HG02938 (cell line): ENCODE measurements around the gene KSR2.

Experiments
- ATAC-seq: cut with Tn5 transposase; IDR thresholded peaks from one replicate; pipeline ENCODE4 v1.9.1; 2021; ENCODE audit warnings: mild to moderate bottlenecking, moderate library complexity; ENCODE audit not compliant: unreplicated experiment

KSR2 gene

GRCh38 chr12:117589021-117589420 is 379.8 kb downstream of the KSR2 start:
- no peak for ATAC-seq

DNA sequence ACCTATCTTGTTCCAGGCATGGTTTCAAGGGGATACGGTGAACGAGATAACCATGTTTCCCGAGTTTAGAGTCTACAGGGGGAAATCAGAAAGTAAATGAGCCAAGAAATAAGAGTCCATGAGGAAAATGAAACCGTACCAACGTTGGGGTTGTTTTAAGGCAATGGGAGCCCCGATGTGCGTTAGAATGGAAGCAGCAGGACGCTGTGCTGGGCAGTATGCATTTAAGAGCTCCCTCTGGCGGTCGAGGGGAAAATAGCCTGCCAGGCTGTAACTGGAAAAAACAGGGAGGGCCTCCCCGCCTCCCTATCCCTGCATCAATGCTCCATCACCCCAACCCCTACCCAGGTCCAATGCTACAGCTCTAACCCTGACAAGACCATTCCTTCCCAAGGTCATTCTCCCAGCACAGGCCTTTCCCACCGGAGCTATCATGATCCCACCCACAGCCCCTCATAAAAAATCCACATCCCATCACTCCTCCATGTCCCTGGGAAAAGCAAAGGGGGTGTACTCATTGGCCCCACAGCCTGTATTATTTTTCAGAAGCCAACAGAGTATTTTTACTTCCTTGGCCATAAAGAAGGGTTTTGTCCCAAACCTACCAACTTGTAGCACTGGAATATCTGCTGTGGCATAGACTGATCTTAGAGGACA is 381.0 kb downstream of the KSR2 start:
- ATAC-seq = no peak

GRCh38 chr12:117583677-117584225 is 385.0 kb downstream of the KSR2 start:
- ATAC-seq = no peak

- ATAC-seq = no peak
Measured at GRCh38 chr12:117583092-117583491, 385.7 kb downstream of the KSR2 start.

DNA sequence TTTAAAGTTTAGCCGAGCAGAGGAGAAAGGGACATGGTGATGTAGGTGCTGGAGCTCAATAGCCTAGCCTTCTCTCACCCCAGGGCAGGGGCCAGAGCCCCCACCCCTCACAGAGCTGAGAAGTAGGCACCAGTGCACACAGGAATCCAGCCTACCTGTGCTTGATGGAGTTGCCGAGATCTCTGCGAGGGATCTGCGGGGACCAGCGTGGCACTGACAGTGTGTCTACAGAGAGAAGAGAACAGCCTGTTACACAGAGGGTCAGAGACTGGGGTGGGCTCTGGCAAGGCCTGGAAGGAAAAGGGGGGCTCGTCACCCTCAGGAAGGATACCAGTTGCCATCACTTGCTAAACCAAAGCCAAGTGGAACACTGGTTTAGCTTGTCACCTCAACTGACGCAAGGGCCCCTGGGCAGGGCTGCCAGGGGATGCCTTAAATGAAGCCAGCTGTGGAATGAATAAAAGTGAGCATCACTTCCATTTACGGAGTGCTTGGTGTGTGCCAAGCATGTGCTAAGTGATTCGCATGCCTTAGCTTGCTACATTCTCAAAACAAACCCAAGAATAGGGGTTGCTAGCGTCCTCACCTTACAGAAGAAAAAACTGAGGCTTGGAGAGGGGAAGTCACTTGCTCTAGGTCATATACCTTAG is 386.5 kb downstream of the KSR2 start:
- ATAC-seq = no peak

- no peak for ATAC-seq
Measured at GRCh38 chr12:117580718-117581062, 388.1 kb downstream of the KSR2 start.

- no peak for ATAC-seq
Measured at GRCh38 chr12:117580015-117580717, 388.6 kb downstream of the KSR2 start.

DNA sequence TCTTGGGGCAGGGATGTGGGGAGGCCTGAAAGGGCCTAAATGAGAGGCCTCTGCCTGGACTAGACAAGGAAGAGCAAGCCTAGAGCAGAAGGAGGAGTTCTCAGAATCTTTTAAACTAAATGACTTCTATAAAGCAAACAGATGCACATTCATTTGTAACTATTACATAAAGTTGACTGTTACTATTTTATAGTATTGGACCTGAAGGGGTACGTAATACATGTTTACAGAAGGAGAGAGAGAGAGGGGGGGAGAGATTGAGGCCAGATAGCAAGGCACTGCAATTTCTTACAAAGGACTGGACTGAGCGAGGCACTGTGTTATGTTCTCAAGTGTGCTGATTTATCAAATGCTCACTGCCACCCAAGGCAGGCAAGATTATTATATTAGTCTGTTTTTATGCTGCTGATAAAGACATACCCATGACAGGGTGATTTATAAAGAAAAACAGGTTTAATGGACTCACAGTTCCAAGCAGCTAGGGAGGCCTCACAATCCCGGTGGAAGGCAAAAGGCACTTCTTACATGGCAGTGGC is 391.6 kb downstream of the KSR2 start:
- no peak for ATAC-seq

DNA sequence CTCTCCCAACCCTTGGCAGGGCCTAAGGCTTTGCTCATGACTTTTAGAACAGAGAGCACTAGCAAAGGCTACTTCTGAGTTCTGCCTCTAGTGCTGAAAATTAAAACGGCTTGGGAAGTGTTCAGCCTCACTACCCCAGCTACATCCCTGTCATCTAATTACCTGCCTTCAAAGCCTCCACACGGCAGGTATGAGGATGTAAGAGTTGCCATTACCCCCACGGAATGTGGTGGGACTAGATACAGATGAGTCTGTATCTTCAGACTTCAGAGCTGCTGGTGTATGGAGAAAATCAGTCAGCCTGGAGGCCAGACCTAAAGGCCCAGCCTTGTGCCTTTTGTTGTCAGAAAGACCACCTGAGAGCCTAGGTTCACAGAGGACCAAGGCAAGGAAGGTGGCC is 392.7 kb downstream of the KSR2 start:
- ATAC-seq = no peak

- ATAC-seq = no peak
Measured at GRCh38 chr12:117574655-117575054, 394.1 kb downstream of the KSR2 start.

DNA sequence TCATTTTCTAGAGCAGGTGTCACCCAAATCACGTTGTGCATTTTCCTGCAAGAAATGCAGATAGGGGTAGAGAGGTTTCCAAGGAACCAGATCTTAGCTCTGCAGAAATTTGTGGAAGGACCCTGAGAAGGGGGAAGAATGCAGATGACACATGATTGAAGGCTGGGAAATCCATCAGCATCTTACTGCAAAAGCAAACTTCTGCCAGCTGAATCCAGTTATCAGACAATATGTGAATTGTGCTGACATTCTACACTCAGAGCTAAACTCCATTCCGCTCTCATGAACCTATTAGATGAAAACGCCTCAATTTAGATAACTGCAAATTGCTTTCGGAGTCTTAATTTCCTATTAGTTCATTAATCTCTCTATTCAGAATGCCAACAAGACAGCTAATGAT is 396.0 kb downstream of the KSR2 start:
- no peak for ATAC-seq

GRCh38 chr12:117571321-117571720 is 397.5 kb downstream of the KSR2 start:
- ATAC-seq = no peak

- no peak for ATAC-seq
Measured at GRCh38 chr12:117570608-117571007, 398.2 kb downstream of the KSR2 start.

DNA sequence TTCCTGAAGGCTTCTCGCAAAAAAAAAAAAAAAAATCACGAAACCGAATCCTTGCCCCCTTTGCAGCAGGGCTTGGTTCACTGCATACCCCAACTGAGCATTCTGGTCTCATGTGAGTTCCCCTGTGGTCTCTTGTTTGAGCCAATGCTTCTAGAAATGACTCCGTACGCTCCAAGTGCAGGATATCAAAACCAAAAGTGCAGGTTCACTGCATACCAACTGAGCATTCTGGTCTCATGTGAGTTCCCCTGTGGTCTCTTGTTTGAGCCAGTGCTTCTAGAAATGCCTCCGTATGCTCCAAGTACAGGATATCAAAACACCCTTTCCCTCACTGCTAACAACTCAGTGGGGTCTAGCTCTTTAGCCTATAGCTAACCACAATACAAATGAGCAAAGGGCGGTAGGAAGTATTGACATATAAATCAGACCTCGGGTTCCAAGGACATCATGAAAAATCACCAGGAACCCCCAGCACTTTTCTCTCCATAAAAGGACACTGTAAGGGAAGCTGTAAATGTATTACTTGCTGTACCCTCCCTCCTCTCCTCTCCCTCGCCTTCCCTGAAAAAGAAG is 401.1 kb downstream of the KSR2 start:
- peak; percentile 73 for ATAC-seq

- ATAC-seq = no peak
Measured at GRCh38 chr12:117564881-117565280, 403.9 kb downstream of the KSR2 start.

- ATAC-seq = no peak
Measured at GRCh38 chr12:117563706-117564105, 405.1 kb downstream of the KSR2 start.

DNA sequence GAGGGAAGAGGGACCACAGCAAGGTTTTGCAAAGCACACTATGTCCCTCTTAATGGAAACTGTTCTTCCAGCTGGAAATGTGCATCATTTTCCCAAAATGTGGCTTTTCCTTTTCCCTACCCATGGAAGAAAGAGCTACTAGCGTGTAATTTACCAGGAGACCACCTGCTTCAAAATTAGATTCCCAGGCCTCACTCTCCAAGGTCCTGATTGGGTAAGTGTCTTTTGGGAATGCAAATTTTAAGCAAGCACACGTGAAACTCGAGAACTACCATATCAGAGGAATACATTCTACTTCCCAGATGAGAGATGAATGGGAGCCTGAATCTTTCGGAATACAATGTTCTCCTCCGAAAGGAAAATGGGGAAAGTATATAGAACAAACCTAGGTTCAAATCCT is 405.8 kb downstream of the KSR2 start:
- ATAC-seq = no peak

DNA sequence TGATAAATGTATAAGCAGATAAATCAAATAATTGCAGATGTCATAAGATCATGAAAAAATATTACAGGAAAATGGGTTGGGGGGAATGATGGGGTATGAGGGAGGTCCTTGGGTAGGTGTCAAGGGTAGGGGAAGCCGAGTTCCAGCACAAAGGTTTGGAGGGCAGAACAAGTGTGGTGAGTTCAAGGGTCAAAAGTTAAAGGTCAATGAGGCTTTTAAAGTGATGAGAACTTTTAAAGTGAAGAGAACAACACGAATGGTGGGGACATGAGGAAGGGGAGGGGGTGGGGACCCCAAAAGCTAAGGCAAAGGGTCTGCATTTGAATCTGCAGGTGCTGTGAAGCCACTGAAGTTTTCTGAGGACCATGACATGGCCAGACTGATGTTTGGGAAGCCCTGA is 406.8 kb downstream of the KSR2 start:
- no peak for ATAC-seq

DNA sequence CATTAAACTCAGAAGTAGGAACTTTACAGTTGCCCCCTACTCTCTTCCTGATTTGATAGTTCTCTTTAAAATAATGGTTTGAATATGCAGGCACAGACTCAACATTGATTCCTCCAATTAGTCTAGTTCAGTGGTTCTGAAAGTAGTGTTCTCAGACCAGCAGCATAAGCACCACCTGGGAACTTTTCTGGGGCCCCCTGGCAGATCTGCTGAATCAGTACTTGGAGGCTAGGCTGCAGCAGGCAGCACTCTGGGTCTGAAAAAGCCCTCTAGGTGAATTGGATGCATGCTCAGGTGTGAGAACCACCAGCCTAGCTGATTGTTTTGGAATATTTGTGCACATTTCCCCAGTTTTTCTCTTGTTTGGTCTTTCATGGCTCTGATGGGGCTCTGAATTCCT is 408.8 kb downstream of the KSR2 start:
- no peak for ATAC-seq

- no peak for ATAC-seq
Measured at GRCh38 chr12:117555889-117556288, 412.9 kb downstream of the KSR2 start.

- ATAC-seq = no peak
Measured at GRCh38 chr12:117552971-117553370, 415.8 kb downstream of the KSR2 start.
